ENCODE data around the gene NBPF26.
"Not testable (repeated sequence)": the region's sequence is repeated elsewhere in the genome, so short reads cannot be mapped to it uniquely, and the experiment has no call there.

The NBPF26 gene

GRCh38 chr1:120723715-120724402 lies at the start of gene NBPF26:
Gene NBPF26 (plus strand): TSS chr1:120723945.
- DNase-seq (ENCODE audit: low spot score): peak; percentile 86

GRCh38 chr1:120680106-120680819 lies 43.5 kb upstream of the NBPF26 start:
- DNase-seq (ENCODE audit: low spot score): not testable (repeated sequence)

GRCh38 chr1:120680938-120681337 lies 42.8 kb upstream of the NBPF26 start:
- DNase-seq (ENCODE audit: low spot score): not testable (repeated sequence)

GRCh38 chr1:120684397-120684796 lies 39.3 kb upstream of the NBPF26 start:
- not testable (repeated sequence) for DNase-seq (ENCODE audit: low spot score)

- not testable (repeated sequence) for DNase-seq (ENCODE audit: low spot score)
Observed at GRCh38 chr1:120685622-120686021, 38.1 kb upstream of the NBPF26 start.

- DNase-seq (ENCODE audit: low spot score): not testable (repeated sequence)
Observed at GRCh38 chr1:120687250-120687649, 36.5 kb upstream of the NBPF26 start.

- DNase-seq (ENCODE audit: low spot score): not testable (repeated sequence)
Observed at GRCh38 chr1:120700807-120701562, 22.8 kb upstream of the NBPF26 start.

- not testable (repeated sequence) for DNase-seq (ENCODE audit: low spot score)
Observed at GRCh38 chr1:120723358-120723714, 409 bp upstream of the NBPF26 start.

GRCh38 chr1:120724507-120724906 lies 762 bp downstream of the NBPF26 start:
- DNase-seq (ENCODE audit: low spot score): not testable (repeated sequence)

GRCh38 chr1:120728811-120729210 lies 5.1 kb downstream of the NBPF26 start:
- DNase-seq (ENCODE audit: low spot score): peak; percentile 2

GRCh38 chr1:120769090-120769489 lies 45.3 kb downstream of the NBPF26 start:
- DNase-seq (ENCODE audit: low spot score): peak; percentile 1

GRCh38 chr1:120805452-120805851 lies 81.7 kb downstream of the NBPF26 start:
- DNase-seq (ENCODE audit: low spot score): not testable (repeated sequence)

- DNase-seq (ENCODE audit: low spot score): peak; percentile 39
Observed at GRCh38 chr1:120811822-120812221, 88.1 kb downstream of the NBPF26 start.

- DNase-seq (ENCODE audit: low spot score): not testable (repeated sequence)
Observed at GRCh38 chr1:120825051-120825450, 101.3 kb downstream of the NBPF26 start.

GRCh38 chr1:120826623-120827022 lies 102.9 kb downstream of the NBPF26 start:
- not testable (repeated sequence) for DNase-seq (ENCODE audit: low spot score)

- DNase-seq (ENCODE audit: low spot score): peak; percentile 85
Observed at GRCh38 chr1:120844186-120844944, 120.6 kb downstream of the NBPF26 start.

GRCh38 chr1:120844945-120845330 lies 121.2 kb downstream of the NBPF26 start:
- DNase-seq (ENCODE audit: low spot score): not testable (repeated sequence)

GRCh38 chr1:120849400-120850286 lies 125.9 kb downstream of the NBPF26 start:
- DNase-seq (ENCODE audit: low spot score): peak; percentile 41

GRCh38 chr1:120850287-120850536 lies 126.5 kb downstream of the NBPF26 start:
- DNase-seq (ENCODE audit: low spot score): not testable (repeated sequence)

GRCh38 chr1:120850537-120851421 lies 127.0 kb downstream of the NBPF26 start:
- peak; percentile 89 for DNase-seq (ENCODE audit: low spot score)

All from CD4-positive, alpha-beta T cell treated with Interleukin-15 for 4 hours (primary cell).